Choroid plexus epithelial cell (primary cell): ENCODE results near the gene PSMC2.

ENCODE experiments used
- DNase-seq: peaks from one replicate; pipeline ENCODE4 v3.0.0-alpha.2; 2010; ENCODE audit warnings: low read depth
- H3K4me3 ChIP-seq: 2 replicates; pipeline ENCODE4 v1.5.1; 2011; ENCODE audit warnings: low read depth, mild to moderate bottlenecking, control low read depth, low read length, moderate library complexity
- TF ChIP-seq, protein P1 (sequence below): conservative IDR thresholded peaks from 2 replicates; pipeline ENCODE4 v1.5.1; 2011; ENCODE audit warnings: low read depth, mild to moderate bottlenecking, control low read depth, inconsistent platforms, low read length, moderate library complexity

Gene PSMC2

DNA sequence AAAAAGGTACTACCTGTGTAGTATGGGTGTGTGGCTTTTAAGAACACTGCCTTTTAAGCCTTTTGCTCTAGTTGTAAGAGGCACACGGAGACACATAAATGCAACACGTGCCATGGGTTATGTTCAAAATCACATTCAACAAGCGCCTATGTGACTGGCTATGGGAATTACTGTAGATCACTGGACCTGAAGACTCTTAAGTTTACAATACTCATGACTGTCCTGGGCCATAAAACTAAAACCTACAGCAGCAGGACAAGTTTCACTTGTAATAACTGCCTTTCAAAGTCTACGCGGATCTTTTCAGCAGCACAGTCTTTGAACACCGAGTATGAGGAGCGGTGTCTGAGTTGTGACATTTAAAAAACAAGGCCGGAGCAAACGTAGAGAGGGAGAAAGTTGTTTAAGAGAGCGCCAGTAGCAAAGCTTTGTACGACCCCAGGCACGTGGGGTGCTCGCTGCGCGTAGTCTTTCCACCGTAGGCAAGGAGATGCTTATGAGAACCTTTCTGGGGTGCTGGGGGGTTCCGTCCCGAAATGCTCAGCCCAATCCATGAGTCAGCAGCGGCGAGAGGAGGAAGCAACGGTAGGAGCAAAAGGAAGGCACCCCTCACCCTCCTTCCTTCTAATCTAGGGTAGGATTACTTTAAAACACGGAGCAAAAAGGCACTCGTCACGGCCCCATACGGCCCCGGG lies 3.5 kb upstream of the PSMC2 start:
- peak overlapping the region; percentile 91 for H3K4me3 ChIP-seq
- DNase-seq: peak; percentile 43
- TF ChIP-seq, protein P1, sequence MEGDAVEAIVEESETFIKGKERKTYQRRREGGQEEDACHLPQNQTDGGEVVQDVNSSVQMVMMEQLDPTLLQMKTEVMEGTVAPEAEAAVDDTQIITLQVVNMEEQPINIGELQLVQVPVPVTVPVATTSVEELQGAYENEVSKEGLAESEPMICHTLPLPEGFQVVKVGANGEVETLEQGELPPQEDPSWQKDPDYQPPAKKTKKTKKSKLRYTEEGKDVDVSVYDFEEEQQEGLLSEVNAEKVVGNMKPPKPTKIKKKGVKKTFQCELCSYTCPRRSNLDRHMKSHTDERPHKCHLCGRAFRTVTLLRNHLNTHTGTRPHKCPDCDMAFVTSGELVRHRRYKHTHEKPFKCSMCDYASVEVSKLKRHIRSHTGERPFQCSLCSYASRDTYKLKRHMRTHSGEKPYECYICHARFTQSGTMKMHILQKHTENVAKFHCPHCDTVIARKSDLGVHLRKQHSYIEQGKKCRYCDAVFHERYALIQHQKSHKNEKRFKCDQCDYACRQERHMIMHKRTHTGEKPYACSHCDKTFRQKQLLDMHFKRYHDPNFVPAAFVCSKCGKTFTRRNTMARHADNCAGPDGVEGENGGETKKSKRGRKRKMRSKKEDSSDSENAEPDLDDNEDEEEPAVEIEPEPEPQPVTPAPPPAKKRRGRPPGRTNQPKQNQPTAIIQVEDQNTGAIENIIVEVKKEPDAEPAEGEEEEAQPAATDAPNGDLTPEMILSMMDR: no peak

DNA sequence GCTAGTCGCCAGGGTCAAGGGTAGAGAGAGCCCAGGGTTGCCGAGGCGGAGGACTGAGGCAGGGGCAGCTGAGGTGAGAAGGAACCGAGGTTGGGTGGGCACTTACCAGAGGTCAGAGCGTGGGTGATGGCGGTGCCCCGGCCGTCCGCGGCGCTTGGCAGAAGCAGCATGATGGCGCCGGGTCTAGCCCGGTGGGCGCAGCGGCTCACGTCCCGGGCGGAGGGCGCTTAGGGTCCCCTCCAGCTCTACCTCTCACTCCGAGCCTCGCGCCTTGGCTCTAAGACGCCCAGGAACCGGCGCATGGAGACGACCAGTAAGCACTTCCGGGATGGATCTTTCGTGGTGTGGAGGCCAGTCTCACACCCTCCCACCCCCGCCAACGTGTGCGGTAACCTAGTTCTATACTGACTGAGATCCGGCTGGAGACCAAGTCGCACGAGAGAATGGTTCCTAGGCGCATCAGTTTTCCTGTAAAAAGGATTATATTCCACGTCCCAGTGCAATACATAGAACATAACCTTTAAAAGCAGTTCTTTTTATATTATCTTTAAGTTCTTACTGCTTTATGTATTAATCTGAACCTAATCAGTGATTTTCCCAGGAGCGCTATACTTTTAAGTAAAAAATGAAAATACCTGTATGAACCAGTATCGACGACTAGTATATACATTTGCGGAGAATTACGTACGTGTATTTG lies 2.8 kb upstream of the PSMC2 start, which contains the start of gene DNAJC2:
TSS of gene DNAJC2 (minus strand) at position 315 of the 697 bp plus-strand sequence. CDS start at position 170, 145 bp downstream.
- peak within 1 kb of the TSS; percentile 91 for H3K4me3 ChIP-seq
- TF ChIP-seq, protein P1: no peak
- DNase-seq: peak; percentile 97

DNA sequence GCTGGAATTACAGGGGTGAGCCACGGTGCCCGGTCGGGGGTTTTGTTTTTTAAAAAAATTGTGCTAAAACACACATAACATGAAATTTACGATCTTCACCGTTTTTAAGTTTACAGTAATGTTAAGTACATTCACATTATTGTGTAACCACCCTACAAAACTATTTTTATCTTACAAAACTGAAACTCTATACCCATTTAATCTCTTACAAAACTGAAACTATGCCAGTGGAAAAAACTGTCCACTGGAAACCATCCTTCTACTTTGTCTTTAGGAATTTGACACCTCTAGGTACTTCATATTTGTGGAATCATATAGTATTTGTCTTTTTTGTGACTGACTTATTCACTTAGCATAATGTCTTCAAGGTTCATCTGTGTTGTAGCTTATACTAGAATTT lies 1.0 kb upstream of the PSMC2 start:
- H3K4me3 ChIP-seq: no peak overlapping the region
- peak; percentile 24 for DNase-seq
- TF ChIP-seq, protein P1: no peak

DNA sequence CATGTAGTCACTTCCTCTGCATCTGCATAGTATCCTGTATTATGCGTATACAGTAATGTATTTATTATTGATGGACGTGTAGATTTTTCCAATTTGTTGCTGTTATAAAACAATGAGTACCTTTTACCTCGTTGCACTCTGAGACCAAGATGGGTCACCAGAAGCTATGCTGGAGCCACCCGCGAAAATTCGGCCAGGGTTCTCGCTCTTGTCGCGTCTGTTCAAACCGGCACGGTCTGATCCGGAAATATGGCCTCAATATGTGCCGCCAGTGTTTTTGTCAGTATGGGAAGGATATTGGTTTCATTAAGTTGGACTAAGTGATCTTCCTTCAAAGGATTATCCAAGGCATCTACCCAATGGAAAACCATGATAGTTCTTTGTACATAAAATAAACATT lies 1.0 kb downstream of the PSMC2 start:
- DNase-seq: no peak
- TF ChIP-seq, protein P1: no peak
- peak overlapping the region; percentile 79 for H3K4me3 ChIP-seq

DNA sequence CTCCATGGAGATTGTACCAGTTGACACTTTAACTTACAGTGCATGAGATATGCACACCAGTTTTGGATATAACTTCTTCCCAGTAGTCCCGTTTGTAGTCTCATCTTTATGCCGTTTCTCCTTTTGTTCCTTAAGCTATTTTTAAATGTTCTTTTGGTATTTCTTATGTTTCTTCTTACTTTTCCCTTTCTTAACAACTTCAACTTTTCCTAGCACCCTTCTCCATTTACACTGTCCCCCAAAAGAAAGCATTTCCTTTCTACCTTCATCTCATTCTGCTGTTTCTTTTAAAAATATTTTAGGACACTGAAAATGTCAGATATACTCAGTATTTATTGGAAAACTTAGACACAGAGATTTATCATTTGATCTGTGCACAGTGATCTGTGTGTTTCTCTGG lies 1.5 kb downstream of the PSMC2 start:
- TF ChIP-seq, protein P1: no peak
- DNase-seq: no peak
- peak overlapping the region; percentile 79 for H3K4me3 ChIP-seq

DNA sequence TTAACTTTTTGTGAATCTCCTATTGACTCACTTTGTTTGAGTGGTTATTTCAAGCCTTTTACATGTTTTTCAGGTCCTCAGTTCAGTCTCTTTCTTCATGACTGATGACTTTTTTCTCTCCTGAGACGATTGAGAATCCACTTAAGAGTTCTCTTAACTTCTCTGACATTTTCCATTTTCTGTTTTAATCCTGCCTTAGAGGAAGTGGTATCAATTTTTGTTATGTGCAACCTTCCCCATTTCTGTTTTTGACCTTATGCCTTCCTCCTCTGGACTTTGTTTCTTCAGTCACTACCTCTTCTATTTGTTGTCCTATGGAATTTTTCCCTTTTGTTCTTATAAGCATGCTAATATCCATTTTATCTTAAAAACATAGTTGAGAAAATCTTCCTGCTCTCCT lies 2.4 kb downstream of the PSMC2 start:
- no peak overlapping the region for H3K4me3 ChIP-seq
- TF ChIP-seq, protein P1: no peak
- no peak for DNase-seq
